Measurements from ENCODE around the gene EMD.
A peak's percentile ranks its signal among the peaks of the same experiment; 100 is the strongest.
"Not testable (repeated sequence)": the region's sequence is repeated elsewhere in the genome, so short reads cannot be mapped to it uniquely, and the experiment has no call there.

EMD gene

GRCh38 chrX:154378799-154379568, at the start of gene EMD:
EMD (plus strand) TSS chrX:154379295; CDS start chrX:154379485, 190 bp downstream.
- DNase-seq = peak; percentile 86 to 89

GRCh38 chrX:154332561-154332960, 46.5 kb upstream of the EMD start:
- no peak for DNase-seq

- DNase-seq = no peak
Observed at GRCh38 chrX:154333116-154333515, 46.0 kb upstream of the EMD start.

GRCh38 chrX:154333837-154334271, 45.2 kb upstream of the EMD start:
- no peak for DNase-seq

- DNase-seq = no peak
Observed at GRCh38 chrX:154334496-154334895, 44.6 kb upstream of the EMD start.

- DNase-seq = not testable (repeated sequence)
Observed at GRCh38 chrX:154341399-154342298, 37.4 kb upstream of the EMD start.

- not testable (repeated sequence) for DNase-seq
Observed at GRCh38 chrX:154343063-154343462, 36.0 kb upstream of the EMD start.

- not testable (repeated sequence) for DNase-seq
Observed at GRCh38 chrX:154343620-154344019, 35.5 kb upstream of the EMD start.

- no peak for DNase-seq
Observed at GRCh38 chrX:154348114-154348531, 31.0 kb upstream of the EMD start.

- no peak for DNase-seq
Observed at GRCh38 chrX:154348646-154349358, 30.3 kb upstream of the EMD start.

- no peak for DNase-seq
Observed at GRCh38 chrX:154349359-154349935, 29.6 kb upstream of the EMD start.

GRCh38 chrX:154349979-154350378, 29.1 kb upstream of the EMD start:
- no peak for DNase-seq

GRCh38 chrX:154350429-154351182, 28.5 kb upstream of the EMD start:
- DNase-seq = no peak

- DNase-seq = no peak
Observed at GRCh38 chrX:154351183-154352011, 27.7 kb upstream of the EMD start.

GRCh38 chrX:154352012-154352401, 27.1 kb upstream of the EMD start:
- no peak for DNase-seq

GRCh38 chrX:154352466-154352865, 26.6 kb upstream of the EMD start:
- DNase-seq = no peak

GRCh38 chrX:154353172-154353843, 25.8 kb upstream of the EMD start:
- DNase-seq = no peak

- DNase-seq = no peak
Observed at GRCh38 chrX:154354013-154354412, 25.1 kb upstream of the EMD start.

GRCh38 chrX:154354516-154354915, 24.6 kb upstream of the EMD start:
- DNase-seq = no peak

- DNase-seq = no peak
Observed at GRCh38 chrX:154355094-154355775, 23.9 kb upstream of the EMD start.

Measured in AML-193 (cell line).